Measurements from ENCODE around the gene RANBP17.

Gene RANBP17

GRCh38 chr5:171102877-171103610, 241.2 kb downstream of the RANBP17 start:
- no peak for DNase-seq

- DNase-seq: no peak
Observed at GRCh38 chr5:171107669-171108068, 245.9 kb downstream of the RANBP17 start.

GRCh38 chr5:171115519-171115918, 253.7 kb downstream of the RANBP17 start:
- no peak for DNase-seq

- DNase-seq: no peak
Observed at GRCh38 chr5:171116719-171117118, 254.9 kb downstream of the RANBP17 start.

GRCh38 chr5:171120986-171121622, 259.3 kb downstream of the RANBP17 start:
- DNase-seq: no peak

DNA sequence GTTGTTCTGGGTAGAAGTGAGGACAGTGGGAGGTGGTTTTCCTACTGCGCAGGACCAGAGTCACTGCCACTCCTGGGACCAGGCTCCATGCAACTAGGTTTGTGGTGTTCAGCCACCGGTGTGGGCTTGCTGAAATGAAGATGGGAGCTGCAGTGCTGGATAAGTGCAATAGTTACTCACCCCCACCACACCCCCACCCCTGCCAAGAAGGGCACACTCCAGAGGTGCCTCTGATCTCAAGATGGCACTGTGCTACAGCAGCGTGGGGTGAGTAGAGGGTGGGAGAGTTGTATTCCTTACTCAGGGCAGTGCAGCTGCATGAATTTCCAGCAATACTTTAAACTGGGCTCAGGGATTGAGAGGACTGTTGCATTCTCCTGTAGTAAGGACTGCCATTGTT, 259.8 kb downstream of the RANBP17 start:
- no peak for DNase-seq

DNA sequence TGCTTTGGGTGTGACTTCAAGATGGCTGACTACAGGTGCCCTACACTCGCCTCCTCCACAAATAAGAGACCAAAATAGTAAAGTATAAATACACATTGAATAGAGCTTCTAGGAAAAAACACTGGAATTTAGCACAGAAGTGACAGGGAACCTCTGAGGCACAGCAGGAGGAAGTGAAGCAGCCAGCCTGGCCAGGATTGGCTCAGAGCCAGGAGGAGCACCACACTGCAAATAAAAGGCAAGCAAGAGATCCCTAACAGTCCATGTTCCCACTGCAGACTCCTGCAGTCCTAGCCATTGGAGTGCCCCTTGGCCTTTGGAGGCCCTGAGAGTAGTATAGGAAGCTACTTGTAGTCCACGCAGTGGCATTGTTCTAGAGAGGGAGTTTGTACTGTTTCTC, 260.6 kb downstream of the RANBP17 start:
- DNase-seq: no peak

DNA sequence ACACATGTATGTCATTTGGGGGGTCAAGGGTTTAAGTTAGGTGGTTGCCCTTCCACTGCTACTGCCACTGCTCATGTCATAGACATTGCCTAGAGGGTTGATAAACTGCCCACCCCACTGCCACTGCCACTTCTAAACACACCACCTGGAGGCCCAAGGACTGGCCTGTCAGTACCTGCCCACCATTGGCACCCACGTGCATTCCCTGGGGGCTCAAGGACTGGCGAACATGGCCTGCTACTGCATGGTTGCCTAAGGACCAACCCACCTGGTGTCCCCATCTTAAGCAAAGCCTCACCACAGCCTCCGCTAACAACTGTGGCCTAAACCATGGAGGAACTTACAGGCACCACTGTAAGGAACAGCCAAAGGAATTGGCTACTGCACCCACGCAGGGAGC, 261.6 kb downstream of the RANBP17 start:
- DNase-seq: no peak

- no peak for DNase-seq
Observed at GRCh38 chr5:171127314-171127713, 265.5 kb downstream of the RANBP17 start.

- DNase-seq: no peak
Observed at GRCh38 chr5:171128136-171128535, 266.3 kb downstream of the RANBP17 start.

GRCh38 chr5:171129308-171129707, 267.5 kb downstream of the RANBP17 start:
- no peak for DNase-seq

GRCh38 chr5:171131497-171131896, 269.7 kb downstream of the RANBP17 start:
- DNase-seq: no peak

- no peak for DNase-seq
Observed at GRCh38 chr5:171137768-171138525, 276.1 kb downstream of the RANBP17 start.

DNA sequence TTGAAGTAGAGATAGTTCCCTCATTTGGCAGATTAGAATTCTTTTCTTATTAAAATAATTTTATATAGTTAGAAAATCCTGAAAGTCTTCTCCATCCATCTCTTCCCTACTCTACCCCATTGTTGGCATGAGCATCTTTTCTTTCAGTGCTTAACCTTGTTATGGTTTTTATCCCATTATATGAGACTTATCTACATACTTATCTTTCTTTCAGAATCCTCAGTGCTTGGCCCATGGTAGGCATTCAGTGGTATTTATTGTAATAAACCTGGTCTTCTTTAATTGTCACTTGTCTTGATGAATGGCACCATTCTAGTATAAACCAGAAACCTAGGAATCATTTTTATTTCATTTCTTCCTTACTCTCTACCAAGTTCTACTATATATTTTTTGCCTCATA, 277.4 kb downstream of the RANBP17 start:
- no peak for DNase-seq

GRCh38 chr5:171142617-171143016, 280.8 kb downstream of the RANBP17 start:
- DNase-seq: no peak

DNA sequence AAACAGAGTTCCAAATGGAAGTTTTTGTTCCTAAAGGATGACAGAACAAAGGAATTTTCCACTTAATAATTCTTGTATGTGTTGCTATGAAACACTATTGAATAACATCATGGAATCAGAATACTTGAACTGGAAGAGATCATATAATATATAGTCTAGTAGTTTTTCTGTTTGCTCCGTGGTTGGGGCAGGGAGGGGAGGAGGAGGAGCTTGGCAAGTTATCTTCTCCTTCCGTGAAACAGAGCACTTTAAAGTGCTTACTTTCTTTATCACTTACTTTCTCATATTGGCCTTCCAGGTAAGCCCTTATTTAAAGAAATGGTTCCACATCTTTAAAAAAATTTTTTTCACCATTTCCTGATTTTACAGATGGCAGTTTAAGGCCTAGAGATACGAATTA, 281.4 kb downstream of the RANBP17 start:
- no peak for DNase-seq

DNA sequence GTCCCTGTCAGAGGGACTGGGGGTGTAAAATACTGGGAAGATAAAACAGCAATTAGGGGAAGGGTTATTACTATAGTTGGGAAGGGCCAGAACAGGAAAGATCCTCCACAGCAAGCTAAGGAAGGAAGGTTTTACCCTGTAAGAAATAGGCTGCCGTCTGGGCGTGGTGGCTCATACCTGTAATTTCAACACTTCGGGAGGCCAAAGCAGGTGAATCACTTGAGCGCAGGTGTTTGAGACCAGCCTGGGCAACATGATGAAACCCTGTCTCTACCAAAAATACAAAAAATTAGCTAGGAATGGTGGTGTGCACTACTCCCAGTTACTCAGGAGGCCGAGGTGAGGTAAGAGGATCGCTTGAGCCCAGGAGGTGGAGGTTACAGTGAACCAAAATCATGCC, 282.1 kb downstream of the RANBP17 start:
- DNase-seq: no peak

DNA sequence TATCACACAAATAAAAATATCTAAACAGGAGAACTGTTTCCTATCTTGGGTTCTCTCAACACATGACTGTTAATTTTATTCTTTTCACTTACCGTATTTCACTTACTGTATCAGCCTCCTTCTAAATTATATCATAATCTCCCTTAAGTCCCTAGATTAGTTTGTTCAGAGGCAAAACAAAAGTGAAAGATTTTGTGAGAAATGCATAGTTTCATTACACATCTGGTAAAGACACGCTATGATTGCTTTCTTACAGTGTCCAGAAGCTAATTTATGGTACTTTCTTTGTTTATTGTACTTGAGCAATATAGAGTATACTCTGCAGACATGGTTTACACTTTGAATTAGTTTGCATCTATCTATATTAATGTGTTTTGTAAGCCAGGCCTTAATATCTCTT, 287.5 kb downstream of the RANBP17 start:
- DNase-seq: no peak

GRCh38 chr5:171149772-171150171, 288.0 kb downstream of the RANBP17 start:
- no peak for DNase-seq

DNA sequence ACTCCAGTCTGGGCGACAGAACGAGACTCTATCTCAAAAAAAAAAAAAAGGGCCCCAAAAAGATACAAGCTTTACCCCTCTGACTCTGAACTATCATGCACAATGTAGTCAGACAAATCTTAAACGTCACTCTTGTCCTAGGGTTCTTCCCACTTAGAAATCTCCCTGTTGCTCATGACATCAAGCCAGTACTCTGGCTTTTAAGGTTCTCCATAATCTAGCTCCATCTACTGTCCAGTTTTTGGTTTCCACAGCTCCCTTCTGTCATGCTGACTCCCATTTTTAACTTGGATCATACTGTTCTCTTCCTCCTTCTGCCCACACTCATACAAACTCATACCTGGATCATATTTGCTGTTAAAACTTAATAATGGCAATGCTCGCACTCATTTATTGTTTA, 290.6 kb downstream of the RANBP17 start:
- no peak for DNase-seq

DNA sequence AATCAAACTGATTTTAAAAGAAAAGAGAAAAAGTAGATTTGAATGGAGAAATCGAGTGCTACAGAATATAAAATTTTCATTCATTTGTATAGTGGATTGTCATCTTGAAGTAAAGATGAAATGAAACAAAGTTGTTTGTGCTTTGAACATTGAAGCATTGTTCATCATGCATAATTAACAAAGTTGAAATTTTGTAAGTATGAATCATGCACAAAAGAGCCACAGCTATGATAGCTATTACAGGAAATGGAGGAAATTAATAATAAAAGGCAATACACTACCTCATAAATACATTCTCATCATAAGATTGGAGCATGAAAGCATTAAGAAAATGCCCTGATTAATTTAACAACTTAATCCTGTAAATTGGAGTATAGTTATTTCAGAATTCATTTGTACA, 293.8 kb downstream of the RANBP17 start:
- DNase-seq: no peak

DNA sequence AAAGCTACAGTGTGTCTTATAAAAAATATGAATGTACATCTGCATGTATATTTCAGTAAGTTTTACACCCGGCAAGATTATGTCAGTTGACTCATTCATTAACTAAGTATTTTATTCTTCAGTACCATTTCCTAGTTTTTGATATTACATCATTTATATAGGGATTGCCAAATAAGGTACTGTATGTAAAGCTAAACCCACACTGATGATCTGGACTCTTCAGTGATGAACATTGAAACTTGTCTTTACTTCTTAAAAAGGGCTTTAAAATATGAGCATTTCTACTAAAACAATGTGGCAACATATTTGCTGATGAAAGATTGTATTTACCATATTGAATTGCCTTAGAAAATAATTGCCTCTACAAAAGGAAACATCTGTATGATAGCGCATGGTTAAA, 295.5 kb downstream of the RANBP17 start:
- DNase-seq: no peak

GRCh38 chr5:171157775-171158174, 296.0 kb downstream of the RANBP17 start:
- DNase-seq: no peak

GRCh38 chr5:171158581-171158980, 296.8 kb downstream of the RANBP17 start:
- DNase-seq: no peak

All from right hindlimb (tissue), 1 donor.